Keratinocyte (primary cell): ENCODE data around the gene IER3.

Experiments
- CTCF ChIP-seq, 3 experiments: IDR thresholded peaks in 1 of 3; conservative IDR thresholded peaks in 1 of 3; optimal IDR thresholded peaks in 1 of 3; 2 replicates in 2 of 3; 3 replicates in 1 of 3; pipeline versions ENCODE3 to v1.5.1; 2011; ENCODE audit warnings: low read length in 3 of 3, mild to moderate bottlenecking in 3 of 3, moderate library complexity in 2 of 3, control low read depth in 1 of 3, inconsistent platforms in 1 of 3; ENCODE audit not compliant: insufficient read depth in 2 of 3; ENCODE audit errors: extremely low read depth in 1 of 3
- EZH2 ChIP-seq: IDR thresholded peaks from one replicate; pipeline ENCODE4 v1.6.1; 2012; ENCODE audit warnings: inconsistent platforms, mild to moderate bottlenecking, low read length, moderate library complexity

- TF ChIP-seq CTCF (optimal IDR thresholded peaks at IDR 0.05 in 1 of 3, IDR thresholded peaks at IDR 0.05 in 1 of 3, conservative IDR thresholded peaks at IDR 0.05 in 1 of 3; ENCODE audit: extremely low read depth in 1 of 3, insufficient read depth in 2 of 3, low read length in 3 of 3) = peak in 1 of 3 experiments; percentile 37
- TF ChIP-seq EZH2 = no peak
Measured at GRCh38 chr6:30721198-30722024, 22.9 kb downstream of the IER3 start.
